SK-N-MC (cell line): ENCODE results near the gene TXNRD2.
A peak's percentile ranks its signal among the peaks of the same experiment; 100 is the strongest.
"Not testable (repeated sequence)": the region's sequence is repeated elsewhere in the genome, so short reads cannot be mapped to it uniquely, and the experiment has no call there.

Experiments
- DNase-seq: peaks from one replicate; pipeline ENCODE4 v3.0.0-alpha.2; 2011; ENCODE audit warnings: low read depth, low spot score
- H3K27ac ChIP-seq: fragments of 200-600 bp; sonication (generic); 2 replicates; pipeline ENCODE4 v1.5.1; 2016; ENCODE audit warnings: mixed run types
- H3K36me3 ChIP-seq: fragments of 200-600 bp; sonication (generic); 2 replicates; pipeline ENCODE4 v1.6.1; 2017; ENCODE audit warnings: antibody characterized with exemption, low read length, mixed read lengths; ENCODE audit not compliant: insufficient read depth
- H3K4me3 ChIP-seq: fragments of 200-600 bp; sonication (generic); 2 replicates; pipeline ENCODE4 v1.5.1; 2016
- H3K9ac ChIP-seq: fragments of 200-600 bp; sonication (generic); 2 replicates; pipeline ENCODE4 v1.8.0; 2017; ENCODE audit warnings: mixed run types, mixed read lengths; ENCODE audit not compliant: insufficient read length
- H3K9me3 ChIP-seq: fragments of 200-600 bp; sonication (generic); 2 replicates; pipeline ENCODE4 v1.6.1; 2017; ENCODE audit warnings: low read depth, mild to moderate bottlenecking, antibody characterized with exemption, low read length, moderate library complexity, mixed read lengths
- EZH2 ChIP-seq: fragments of 200-600 bp; sonication (generic); IDR thresholded peaks from one replicate; pipeline ENCODE4 v1.6.1; 2017; ENCODE audit warnings: antibody characterized with exemption
- FOXP2 ChIP-seq: optimal IDR thresholded peaks from 2 replicates; pipeline ENCODE3; 2011; ENCODE audit warnings: mild to moderate bottlenecking, moderate library complexity; ENCODE audit not compliant: insufficient read depth; ENCODE audit errors: extremely low read length, control extremely low read depth
- POLR2AphosphoS5 ChIP-seq: IDR thresholded peaks from 2 replicates; pipeline ENCODE4 v1.6.1; 2012; ENCODE audit warnings: mild to moderate bottlenecking, low read depth, low read length, borderline replicate concordance

TXNRD2 gene

DNA sequence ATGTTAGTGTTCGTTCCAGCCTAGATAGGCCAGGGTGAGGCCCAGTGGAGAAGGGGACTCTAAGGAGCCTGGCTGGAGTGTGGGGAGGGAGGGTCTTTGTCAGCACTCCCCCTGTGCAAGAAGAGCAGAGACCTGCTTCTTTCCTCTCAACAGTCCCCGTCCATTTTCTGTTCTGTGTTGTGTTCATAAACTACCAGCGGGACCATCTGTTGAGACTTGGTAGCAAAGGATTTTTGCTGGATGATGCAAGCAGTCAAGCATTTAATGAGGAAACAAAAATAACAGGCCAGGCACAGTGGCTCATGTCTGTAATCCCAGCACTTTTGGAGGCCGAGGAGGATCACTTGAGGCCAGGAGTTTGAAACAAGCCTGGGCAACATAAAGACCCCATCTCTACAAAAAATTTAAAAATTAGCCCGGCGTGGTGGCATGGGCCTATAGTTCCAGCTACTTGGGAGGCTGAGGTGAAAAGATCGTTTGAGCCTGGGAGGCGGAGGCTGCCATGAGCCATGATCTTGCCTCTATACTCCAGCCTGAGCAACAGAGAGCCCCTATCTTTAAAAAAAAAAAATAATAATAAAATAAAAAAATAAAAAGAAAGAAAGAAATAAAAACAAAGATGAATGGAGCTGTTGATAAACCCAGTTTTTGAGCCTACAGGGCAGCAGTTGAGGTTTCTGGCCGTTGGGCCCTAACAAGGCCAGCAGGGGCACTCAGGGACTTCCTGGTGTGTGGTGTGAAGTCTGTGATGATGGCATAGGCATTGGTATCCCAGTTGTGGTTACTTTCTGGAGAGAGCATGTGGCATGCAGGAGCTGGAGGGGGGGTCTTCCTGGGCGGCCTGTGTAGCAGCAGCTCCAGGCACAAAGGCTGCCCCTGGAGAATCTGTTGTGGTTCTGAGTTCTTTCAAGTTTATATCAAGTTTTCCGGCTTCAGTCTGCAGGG, 1.7 kb upstream of the TXNRD2 start:
- H3K9ac ChIP-seq: peak overlapping the region; percentile 97
- peak; percentile 70 for DNase-seq
- peak overlapping the region; percentile 90 for H3K4me3 ChIP-seq
- peak overlapping the region; percentile 100 for H3K27ac ChIP-seq
- H3K36me3 ChIP-seq: no peaks in the 10 kb centered on the region
- no peak for TF ChIP-seq EZH2
- peak; percentile 52 for TF ChIP-seq POLR2AphosphoS5
- H3K9me3 ChIP-seq: no peaks in the 10 kb centered on the region

DNA sequence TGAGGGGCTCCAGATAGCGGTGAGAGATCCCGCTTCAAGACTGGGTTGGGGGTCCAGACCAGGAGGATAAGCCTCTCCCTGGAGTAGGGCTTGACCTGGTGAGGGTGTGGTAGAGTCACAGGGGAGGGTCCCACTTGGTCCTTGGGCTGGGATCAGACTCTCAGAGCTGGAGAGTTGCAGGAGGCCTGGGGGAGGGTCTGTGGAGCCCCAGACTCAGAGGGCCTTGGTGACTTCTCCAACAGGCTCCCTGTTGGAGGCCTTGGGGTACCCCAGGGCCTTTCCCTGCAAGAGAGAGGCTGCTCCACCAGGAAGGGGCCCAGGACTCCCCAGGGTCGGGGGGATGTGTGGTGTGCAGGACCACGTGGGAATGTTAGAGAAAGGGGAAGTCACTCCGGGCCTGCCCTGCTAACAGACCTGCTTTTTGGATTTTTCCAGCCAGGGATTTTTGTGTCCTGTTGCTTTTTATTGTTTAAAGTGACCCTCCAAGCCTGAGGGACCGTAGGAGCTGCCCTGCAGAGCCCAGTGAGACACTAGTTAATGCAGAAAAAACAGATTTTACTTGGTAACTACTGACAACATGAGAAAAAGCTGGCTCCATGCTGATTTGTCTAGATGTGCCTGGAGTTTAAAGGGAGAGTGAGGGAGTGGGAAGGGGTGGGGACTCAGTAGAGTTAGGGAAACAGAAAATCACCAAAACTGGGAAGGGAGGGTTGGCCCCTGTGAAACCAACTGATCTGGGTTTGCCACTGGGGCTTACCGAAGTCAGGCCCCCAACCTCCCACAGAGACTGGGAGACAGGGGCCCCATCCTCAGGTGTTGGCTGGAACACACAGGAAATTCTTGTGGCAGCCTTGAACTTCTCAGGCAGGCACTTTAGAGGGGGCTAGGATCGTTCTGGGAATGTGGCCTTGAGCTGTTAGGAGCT, 801 bp upstream of the TXNRD2 start:
- H3K27ac ChIP-seq: peak overlapping the region; percentile 100
- peak overlapping the region; percentile 90 for H3K4me3 ChIP-seq
- peak overlapping the region; percentile 97 for H3K9ac ChIP-seq
- H3K9me3 ChIP-seq: no peaks in the 10 kb centered on the region
- TF ChIP-seq FOXP2 (no peak), POLR2AphosphoS5 (peak; percentile 16; the same call in 1 of the 2 replicates)
- DNase-seq: no peak
- H3K36me3 ChIP-seq: no peaks in the 10 kb centered on the region

GRCh38 chr22:19940536-19941364, 868 bp downstream of the TXNRD2 start:
- Histone ChIP-seq H3K36me3 (no peaks in the 10 kb centered on the region), H3K9ac (peak overlapping the region; percentile 97), H3K4me3 (peak overlapping the region; percentile 90), H3K27ac (peak overlapping the region; percentile 100; the same call in 1 of the 2 replicates), H3K9me3 (no peaks in the 10 kb centered on the region)
- TF ChIP-seq FOXP2: no peak
- TF ChIP-seq POLR2AphosphoS5: no peak
- no peak for TF ChIP-seq EZH2
- DNase-seq: no peak

- H3K4me3 ChIP-seq: no peak overlapping the region
- TF ChIP-seq EZH2 (no peak), POLR2AphosphoS5 (no peak), FOXP2 (no peak)
- no peak for DNase-seq
- H3K36me3 ChIP-seq: no peaks in the 10 kb centered on the region
- no peak overlapping the region for H3K27ac ChIP-seq
- H3K9ac ChIP-seq: no peak overlapping the region
- no peaks in the 10 kb centered on the region for H3K9me3 ChIP-seq
Observed at GRCh38 chr22:19937616-19938473, 3.8 kb downstream of the TXNRD2 start.

DNA sequence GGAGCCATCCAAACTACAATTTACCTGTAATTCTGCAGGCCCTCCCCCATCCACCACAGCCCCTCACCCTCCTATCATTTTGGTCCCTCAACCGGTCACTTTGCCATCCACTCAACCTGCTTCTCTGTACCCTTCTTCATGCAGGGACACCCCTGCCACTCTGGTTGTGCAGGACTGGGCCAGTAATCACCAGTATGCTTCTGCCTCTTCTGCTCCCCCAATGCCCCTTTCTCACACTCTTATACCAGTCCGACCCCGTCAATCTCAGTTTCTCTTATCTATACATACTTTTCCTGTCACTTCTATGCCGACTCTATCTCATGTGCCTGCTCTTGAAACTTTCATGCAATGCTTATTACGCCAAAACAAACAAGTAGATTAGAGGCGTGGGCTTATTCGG, 5.1 kb downstream of the TXNRD2 start:
- Histone ChIP-seq H3K36me3 (no peaks in the 10 kb centered on the region), H3K27ac (no peak overlapping the region), H3K4me3 (no peak overlapping the region), H3K9ac (no peak overlapping the region), H3K9me3 (no peaks in the 10 kb centered on the region)
- TF ChIP-seq POLR2AphosphoS5 (no peak), FOXP2 (no peak), EZH2 (no peak)
- no peak for DNase-seq

GRCh38 chr22:19935123-19935718, 6.4 kb downstream of the TXNRD2 start:
- DNase-seq, H3K36me3 ChIP-seq, H3K9me3 ChIP-seq, H3K27ac ChIP-seq, H3K9ac ChIP-seq, H3K4me3 ChIP-seq: not testable (repeated sequence)

DNA sequence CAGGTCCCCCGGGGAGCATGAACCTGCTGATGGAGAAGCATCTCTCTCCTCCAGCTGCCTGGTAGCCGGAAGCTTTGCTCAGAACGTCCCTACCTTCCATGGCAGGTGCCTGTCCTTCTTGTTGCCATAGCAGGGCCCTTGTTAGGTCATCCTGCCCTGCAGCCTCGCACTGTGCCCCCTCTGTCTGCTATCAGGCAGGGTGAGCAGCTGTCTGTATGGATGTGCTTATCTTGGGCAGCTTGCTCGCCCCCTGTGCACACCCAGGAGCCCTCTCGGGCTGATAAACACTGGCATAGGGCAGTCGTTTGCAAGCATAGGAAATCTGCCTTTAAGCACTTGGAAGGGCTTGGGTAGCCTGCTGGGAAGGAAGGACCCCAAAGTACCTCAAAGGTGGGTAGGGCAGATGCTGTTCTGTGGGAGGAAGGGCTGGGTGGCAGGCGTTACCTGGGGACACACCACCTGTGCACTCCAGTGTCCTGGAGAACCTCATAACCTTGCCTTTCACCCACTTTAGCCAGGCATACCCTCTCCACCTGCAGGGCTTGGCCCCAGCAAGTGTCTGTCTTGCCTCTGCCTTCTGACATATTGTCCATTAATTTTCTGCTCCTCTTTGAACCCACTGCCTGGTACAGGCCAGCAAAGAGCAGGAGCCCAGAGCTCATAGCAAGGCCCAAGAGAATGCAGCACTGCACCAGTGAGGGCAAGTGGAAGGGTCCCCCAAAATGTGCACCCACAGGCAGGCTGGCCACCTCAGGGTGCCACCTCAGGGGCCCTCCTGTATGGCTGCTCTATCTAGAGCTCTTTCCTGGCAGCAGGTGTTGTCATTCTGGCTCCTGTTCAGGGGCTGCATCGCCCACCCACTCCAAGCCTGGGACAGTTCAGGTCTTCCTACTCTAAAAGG, 8.0 kb downstream of the TXNRD2 start:
- Histone ChIP-seq H3K9me3 (no peaks in the 10 kb centered on the region), H3K36me3 (no peaks in the 10 kb centered on the region), H3K9ac (no peak overlapping the region), H3K27ac (no peak overlapping the region), H3K4me3 (no peak overlapping the region)
- DNase-seq: no peak
- TF ChIP-seq POLR2AphosphoS5 (no peak), FOXP2 (no peak), EZH2 (no peak)
